GM18909 (cell line): Measurements from ENCODE around the gene SMYD3.
"Not testable (repeated sequence)": the region's sequence is repeated elsewhere in the genome, so short reads cannot be mapped to it uniquely, and the experiment has no call there.

Source experiments
- ATAC-seq: cut with Tn5 transposase; IDR thresholded peaks from one replicate; pipeline ENCODE4 v1.9.1; 2021; ENCODE audit warnings: mild to moderate bottlenecking; ENCODE audit not compliant: unreplicated experiment, poor library complexity

SMYD3 gene

DNA sequence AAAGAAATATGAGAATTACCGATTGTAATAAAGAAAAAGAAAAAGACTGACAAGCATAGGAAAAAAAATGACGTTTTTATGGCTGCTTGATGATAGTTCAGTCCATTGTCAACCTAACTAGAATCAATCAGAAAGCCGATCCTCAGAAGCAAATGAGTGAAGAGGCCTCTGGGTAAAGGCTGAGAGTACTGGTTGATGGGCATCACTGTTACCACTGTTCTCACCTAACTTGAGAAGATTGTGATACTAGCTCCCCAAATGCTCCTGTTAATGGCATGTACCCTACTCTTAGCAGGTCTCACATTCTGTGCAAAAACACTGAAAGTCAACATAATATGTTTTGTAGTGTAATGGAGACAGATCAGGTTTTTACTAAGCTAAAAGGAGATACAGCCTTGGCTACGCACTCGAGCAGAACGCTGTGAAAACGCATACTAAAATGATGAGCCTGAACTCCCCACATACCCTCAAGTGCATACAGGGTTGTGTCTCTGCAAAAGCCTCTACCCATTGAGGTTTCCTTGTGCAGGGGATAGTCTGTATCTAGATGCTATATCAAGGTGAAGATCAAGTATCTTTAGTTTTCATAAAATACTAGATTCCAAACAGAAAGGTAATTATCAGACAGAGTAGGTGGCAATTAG lies 554.6 kb downstream of the SMYD3 start:
- ATAC-seq: no peak

DNA sequence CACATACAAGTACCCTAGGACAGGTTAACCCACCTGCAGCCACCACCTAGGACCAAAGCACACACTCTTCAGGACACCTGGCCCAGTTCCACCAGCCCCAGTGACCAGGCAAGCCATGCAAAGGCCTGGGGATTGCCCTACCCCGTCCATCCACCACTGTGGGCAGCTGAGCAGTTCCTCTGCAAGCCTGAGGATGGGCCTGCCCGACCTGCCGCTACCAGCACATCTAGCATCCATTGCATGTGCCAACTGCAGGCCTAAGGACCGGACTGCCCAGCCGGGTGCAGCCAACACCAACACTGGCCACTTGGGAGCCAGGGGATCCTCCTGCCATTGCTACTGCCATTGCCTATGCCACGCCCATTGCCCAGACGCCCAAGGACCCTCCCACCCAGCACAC lies 558.3 kb downstream of the SMYD3 start:
- no peak for ATAC-seq

DNA sequence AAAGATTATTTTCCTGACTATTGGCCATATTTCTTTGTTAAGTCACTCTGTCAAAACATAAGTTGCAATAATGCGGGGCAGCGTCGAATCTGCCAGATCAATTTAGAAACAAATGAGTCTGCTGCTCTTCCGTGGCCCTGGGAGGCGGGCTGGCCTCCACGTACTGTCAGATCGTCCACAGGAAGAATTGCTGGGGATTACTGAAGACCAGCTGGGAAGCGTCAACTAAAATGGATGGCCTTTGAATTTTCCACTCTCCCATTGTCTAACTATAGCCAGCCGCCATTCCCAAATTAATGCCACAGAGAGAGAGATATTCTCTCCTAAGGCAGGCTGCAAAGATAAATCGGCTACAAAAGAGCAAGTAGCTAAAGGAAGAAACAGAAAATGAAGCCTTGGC lies 560.2 kb downstream of the SMYD3 start:
- ATAC-seq: no peak

DNA sequence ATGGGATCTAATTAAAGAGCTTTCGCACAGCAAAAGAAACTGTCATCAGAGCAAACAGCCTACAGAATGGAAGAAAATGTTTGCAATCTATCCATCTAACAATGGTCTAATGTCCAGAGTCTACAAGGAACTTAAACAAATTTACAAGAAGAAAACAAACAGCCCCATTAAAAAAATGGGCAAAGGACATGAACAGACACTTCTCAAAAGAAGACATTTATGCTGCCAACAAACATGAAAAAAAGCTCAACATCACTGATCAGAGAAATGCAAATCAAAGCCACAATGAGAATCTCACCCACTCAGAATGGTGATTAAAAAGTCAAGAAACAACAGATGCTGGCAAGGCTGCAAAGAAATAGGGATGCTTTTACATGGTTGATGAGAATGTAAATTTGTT lies 561.9 kb downstream of the SMYD3 start:
- not testable (repeated sequence) for ATAC-seq

DNA sequence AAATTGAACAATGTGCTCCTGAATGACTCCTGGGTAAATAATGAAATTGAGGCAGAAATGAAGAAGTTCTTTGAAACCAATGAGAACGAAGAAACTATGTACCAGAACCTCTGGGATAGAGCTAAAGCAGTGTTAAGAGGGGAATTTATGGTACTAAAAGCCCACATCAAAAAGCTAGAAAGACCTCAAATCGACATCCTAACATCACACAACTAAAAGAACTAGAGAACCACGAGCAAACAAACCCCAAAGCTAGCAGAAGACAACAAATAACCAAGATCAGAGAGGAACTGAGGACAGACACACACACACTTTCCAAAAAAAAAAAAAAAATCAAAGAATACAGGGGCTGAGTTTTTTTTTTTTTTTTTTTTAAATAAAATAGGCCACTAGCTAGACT lies 564.2 kb downstream of the SMYD3 start:
- ATAC-seq: no peak

GRCh38 chr1:245941771-245942170 lies 565.3 kb downstream of the SMYD3 start:
- not testable (repeated sequence) for ATAC-seq

DNA sequence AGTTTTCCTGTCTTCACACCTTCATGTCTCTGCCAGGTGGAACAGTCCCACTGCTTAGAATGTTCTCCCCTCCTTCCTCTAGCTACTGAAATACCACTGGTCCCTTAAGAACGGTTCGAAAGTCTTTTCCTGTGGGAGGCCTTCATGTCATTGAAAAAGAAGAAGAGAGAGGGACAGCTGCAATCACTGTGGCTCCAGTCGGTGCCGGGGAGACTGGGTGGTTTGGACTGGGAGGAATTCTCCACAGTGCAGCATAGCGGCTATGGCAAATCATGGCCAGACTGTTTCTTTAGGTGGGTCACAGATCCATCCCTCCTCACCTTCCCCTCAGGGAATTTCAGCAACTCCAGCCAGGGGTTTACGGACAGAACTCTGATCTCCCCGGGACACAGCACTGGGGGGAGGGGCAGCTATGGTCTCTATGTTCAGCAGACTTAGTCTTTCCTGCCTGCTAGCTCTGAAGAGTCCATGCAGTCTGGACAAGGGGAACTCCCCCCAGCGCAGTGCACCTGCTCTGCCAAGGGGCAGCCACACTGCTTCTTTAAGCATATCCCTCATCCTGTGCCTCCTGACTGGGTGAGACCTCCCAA lies 567.2 kb downstream of the SMYD3 start:
- no peak for ATAC-seq

DNA sequence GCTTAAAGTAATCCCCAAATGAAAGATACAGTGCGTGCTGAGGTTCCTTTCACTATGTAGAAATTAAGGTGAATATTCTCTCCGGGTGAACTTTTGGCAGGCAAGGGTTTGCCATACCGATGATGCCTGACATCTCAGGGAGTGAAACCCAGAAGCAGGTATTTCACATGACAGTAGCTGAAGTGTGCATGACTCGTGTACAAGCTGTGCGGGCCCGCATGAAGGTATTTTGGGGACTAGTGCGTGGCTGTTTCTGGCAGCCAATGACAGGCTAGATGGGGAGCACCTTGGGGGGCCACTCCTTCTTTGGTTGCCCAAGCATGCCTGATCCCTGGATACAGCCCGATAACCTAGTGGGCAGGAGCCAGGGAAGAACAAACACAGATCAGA lies 569.0 kb downstream of the SMYD3 start:
- no peak for ATAC-seq

DNA sequence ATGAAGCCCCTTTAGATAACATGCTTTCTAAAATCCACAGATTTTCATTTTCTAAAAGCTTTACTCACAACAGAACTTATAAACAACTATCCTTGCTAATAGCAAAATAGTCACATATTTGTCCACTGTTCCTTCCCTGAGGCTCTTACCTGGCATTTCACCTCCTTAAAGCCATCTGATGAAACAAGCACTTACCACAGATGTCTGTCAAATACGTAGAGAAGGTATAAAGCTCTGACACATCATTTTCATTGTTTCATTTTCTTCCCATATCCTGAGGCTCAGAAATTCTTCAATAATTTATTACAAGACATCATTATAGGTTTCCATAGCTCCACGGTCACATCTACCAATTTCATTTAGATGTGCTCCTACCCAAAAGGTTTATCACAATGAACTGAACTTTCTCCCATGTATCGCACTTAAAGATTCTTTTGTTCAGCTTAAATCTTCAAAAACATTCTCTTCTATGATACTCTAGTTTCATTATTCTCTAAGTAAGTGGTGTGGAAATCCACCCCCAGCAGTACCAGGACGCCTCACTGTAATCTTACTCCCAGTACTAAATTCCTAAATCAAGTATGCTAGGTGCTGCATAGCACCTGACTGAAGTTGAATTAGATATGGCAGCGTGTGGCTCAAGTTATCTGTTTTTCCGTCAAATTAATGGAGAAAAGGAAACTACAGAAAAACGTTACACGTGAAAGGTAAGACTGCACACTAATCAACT lies 569.6 kb downstream of the SMYD3 start:
- no peak for ATAC-seq

GRCh38 chr1:245934409-245934808 lies 572.7 kb downstream of the SMYD3 start:
- ATAC-seq: no peak

DNA sequence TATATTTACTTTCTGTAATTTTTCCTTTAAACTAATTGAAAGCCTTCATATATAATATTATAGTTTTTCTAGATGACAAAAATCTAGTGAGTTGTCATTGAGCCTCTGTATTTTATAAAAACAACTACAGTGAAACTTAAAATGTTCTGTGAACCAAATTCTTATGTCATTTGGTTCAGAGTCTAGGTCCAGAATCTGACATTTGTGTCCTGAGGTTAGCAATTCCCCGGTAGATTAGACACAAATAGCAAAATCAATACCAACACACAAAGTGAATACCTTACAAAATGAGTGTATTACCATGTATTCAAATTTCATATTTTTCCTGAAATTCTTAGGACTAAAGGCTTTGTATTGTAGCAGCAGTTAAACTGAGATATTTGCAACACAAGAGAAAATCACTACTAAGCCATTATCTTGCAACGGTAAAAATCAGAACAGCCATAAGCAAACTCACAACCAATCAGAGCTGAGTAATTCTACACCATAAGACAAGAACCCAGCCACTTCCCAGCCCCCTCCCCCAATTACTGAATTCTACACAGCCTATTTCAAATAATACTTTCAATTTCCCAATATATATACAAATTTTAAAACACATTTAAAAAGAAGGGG lies 573.5 kb downstream of the SMYD3 start:
- no peak for ATAC-seq

GRCh38 chr1:245932302-245932972 lies 574.6 kb downstream of the SMYD3 start:
- ATAC-seq: no peak

DNA sequence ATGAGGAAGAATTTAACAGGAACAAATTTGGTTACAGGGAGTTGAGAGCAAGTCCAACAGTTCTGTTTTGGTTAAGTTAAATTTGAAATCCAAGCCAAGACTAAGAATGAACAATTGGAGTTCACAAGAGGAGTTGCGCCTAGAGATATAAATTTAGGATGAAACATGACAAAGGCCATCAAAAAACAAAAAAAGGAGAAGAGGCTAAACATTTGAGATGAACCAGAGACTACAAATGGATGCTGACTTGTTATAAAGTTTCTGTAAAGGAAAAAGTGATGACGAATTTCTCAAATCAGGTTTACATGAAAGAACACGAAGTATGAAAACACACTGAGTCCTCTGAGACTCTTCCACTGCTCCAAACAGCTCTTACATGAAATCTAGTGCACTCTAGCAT lies 575.6 kb downstream of the SMYD3 start:
- no peak for ATAC-seq

- ATAC-seq: no peak
Observed at GRCh38 chr1:245929224-245929623, 577.9 kb downstream of the SMYD3 start.

DNA sequence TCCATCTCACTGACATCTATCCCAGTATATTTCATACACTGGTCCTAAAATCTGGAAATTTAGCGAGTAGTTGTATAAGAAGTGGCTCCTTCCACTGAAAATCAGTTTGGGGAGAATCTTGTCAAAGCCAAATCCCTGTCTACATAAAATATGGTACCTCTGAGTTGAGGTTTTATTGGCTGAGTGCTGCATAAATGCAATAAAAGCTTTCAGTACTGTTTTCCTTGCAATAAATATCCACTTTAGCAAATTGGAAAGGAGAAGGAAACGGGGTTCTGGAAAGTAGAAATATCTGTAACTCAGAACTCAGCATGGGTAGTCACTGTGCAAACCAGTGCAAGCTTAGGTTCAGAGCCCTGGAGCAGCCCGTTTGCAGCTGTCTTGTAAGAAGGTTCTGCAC lies 580.2 kb downstream of the SMYD3 start:
- ATAC-seq: no peak

DNA sequence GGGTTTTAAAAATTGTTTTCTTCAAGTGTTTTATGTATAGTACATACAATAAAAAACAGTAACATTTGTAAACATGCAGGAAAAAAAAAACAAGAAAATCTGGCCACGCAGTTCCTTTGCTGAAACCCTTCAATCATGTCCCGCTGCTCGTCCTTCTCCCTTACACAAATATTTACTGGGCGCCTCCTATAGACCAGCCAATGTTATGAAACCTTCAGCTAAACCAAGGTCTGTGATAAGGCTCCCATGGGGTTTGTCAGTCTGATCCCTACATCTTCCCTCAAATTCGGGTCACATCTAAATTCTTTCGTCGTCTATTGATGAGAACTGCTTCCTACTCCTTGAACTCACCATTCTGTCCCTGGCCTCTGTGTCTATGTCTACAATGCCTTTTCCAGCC lies 583.9 kb downstream of the SMYD3 start:
- ATAC-seq: no peak

- no peak for ATAC-seq
Observed at GRCh38 chr1:245921417-245921816, 585.7 kb downstream of the SMYD3 start.

DNA sequence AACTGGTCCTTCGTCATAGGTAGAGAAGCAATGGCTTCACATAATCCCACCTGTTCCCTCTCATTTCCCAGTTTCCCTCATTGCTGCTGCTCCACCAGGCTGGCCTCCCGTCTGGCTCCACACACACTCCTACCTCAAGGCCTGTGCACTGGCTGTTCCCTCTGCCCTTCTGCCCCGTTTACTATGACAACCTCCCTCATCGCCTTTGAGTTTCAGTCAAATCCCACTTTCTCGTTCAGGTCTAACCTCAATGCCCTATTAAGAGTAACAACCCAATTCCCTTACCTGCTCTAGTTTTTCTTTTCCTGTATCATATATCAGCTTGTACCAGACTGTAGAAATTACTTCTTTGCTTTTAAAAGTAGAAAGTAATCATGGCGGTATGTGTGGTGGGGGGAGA lies 589.7 kb downstream of the SMYD3 start:
- no peak for ATAC-seq

DNA sequence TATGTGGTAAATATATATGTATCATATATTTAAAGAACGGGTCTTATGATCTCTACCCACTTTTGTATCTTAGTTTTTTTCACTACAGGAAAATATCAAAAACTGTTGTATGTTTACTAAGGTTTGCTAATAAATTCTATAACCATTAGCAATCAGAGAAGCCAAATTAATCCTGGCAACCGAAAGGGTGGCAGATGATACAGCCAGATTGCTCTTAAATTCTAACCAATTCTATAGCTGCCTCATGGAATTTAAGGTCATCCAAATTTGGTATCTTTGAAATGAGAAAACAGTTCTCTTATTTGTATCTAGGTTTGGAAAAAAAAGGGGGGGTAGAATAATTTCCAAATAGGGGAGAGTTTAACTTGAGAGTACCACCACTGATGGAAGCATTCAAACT lies 591.2 kb downstream of the SMYD3 start:
- no peak for ATAC-seq

DNA sequence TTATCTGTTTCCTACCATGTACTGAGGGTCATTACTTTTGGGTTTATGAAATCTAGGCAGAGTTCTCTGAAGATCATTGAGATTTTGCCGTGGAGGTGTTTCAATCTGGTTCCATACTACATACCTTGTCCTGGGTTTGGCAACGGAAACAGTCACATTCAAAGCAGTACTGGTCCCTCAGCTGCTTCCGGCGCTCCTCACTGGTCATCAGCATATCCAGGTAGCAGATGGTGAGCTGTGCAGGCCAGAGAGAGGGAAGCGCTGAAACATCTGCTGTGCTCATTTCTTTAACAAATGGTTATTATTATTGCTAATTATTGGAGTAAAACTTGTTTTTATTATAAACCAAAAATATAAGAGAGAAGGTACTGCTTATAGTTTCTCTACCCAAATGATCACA lies 591.7 kb downstream of the SMYD3 start:
- ATAC-seq: no peak

GRCh38 chr1:245908543-245908942 lies 598.5 kb downstream of the SMYD3 start:
- ATAC-seq: no peak
